IPS-NIHi7 (cell line): ENCODE data around the gene EFR3B.
"Not testable (repeated sequence)": the region's sequence is repeated elsewhere in the genome, so short reads cannot be mapped to it uniquely, and the experiment has no call there.

Source experiments
- DNase-seq: peaks from one replicate; pipeline ENCODE4 v3.0.0; 2012; ENCODE audit warnings: mixed read lengths; ENCODE audit errors: extremely low spot score

Gene EFR3B

GRCh38 chr2:25041928-25042320 is at the start of gene EFR3B:
Gene EFR3B, plus strand, starts transcription at chr2:25042076. Its CDS starts 237 bp downstream, at chr2:25042313.
- peak; percentile 98 for DNase-seq

- no peak for DNase-seq
Observed at GRCh38 chr2:24993406-24994145, 48.3 kb upstream of the EFR3B start.

- no peak for DNase-seq
Observed at GRCh38 chr2:24994146-24994724, 47.6 kb upstream of the EFR3B start.

- not testable (repeated sequence) for DNase-seq
Observed at GRCh38 chr2:24999097-24999496, 42.8 kb upstream of the EFR3B start.

- no peak for DNase-seq
Observed at GRCh38 chr2:25000036-25000435, 41.8 kb upstream of the EFR3B start.

GRCh38 chr2:25000503-25001324 is 41.2 kb upstream of the EFR3B start:
- DNase-seq: no peak

GRCh38 chr2:25001325-25001637 is 40.6 kb upstream of the EFR3B start:
- no peak for DNase-seq

GRCh38 chr2:25002066-25002465 is 39.8 kb upstream of the EFR3B start:
- DNase-seq: no peak

- DNase-seq: no peak
Observed at GRCh38 chr2:25009954-25010353, 31.9 kb upstream of the EFR3B start.

GRCh38 chr2:25011342-25011741 is 30.5 kb upstream of the EFR3B start:
- DNase-seq: not testable (repeated sequence)

- DNase-seq: no peak
Observed at GRCh38 chr2:25014631-25015030, 27.2 kb upstream of the EFR3B start.

- DNase-seq: no peak
Observed at GRCh38 chr2:25018681-25019080, 23.2 kb upstream of the EFR3B start.

GRCh38 chr2:25021791-25022362 is 20.0 kb upstream of the EFR3B start:
- DNase-seq: no peak

- no peak for DNase-seq
Observed at GRCh38 chr2:25023333-25023732, 18.5 kb upstream of the EFR3B start.

- no peak for DNase-seq
Observed at GRCh38 chr2:25025229-25026007, 16.5 kb upstream of the EFR3B start.

- DNase-seq: no peak
Observed at GRCh38 chr2:25026008-25026530, 15.8 kb upstream of the EFR3B start.

- no peak for DNase-seq
Observed at GRCh38 chr2:25029183-25029554, 12.7 kb upstream of the EFR3B start.

GRCh38 chr2:25030702-25031101 is 11.2 kb upstream of the EFR3B start:
- no peak for DNase-seq

GRCh38 chr2:25032094-25032493 is 9.8 kb upstream of the EFR3B start:
- DNase-seq: no peak

GRCh38 chr2:25032901-25033300 is 9.0 kb upstream of the EFR3B start:
- DNase-seq: no peak

GRCh38 chr2:25034081-25034480 is 7.8 kb upstream of the EFR3B start:
- no peak for DNase-seq
